HG02610 (cell line): ENCODE results near the gene USP36.
"Not testable (repeated sequence)": the region's sequence is repeated elsewhere in the genome, so short reads cannot be mapped to it uniquely, and the experiment has no call there.

Experiments used
- ATAC-seq: cut with Tn5 transposase; IDR thresholded peaks from one replicate; pipeline ENCODE4 v1.9.1; 2021; ENCODE audit warnings: mild to moderate bottlenecking, moderate library complexity; ENCODE audit not compliant: unreplicated experiment

USP36 gene

DNA sequence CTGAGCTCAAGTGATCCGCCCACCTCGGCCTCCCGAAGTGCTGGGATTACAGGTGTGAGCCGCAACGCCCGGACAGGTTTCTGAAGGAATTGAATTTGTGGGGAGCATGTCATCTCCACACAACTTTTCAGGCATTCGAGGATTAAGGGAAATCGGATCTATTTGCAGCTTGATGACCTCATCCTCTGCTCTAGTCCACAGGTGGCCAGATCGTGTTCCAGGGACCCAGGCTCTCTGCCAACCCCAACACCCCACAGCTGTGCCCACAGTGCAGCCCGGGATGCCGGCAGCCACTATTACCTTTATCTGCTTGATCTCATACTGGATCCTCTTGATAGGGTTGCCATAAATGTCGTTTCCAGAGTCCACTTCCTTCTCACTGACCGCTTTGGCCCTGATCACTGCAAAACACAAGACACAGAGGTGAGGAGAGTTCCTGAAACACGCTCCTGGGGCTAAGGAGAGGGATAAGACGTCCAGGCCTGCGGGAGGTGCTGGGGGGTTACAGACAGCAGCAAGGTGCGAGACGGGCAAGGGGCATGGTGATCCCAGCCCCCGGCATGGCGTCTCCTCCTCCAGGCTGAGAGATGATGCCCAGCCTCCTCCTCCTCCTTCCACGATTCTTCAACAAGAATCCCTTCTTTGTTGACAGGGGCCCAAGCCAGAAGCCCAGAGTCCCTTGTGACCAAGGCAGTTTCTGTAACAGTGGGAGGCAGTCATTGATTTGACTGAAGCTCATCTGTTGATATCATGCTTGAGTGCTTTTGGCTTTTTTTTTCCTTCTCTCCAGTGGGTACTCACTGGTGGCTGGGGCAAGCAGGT, 33.1 kb upstream of the USP36 start:
- ATAC-seq, result no peak

- no peak for ATAC-seq
These were observed 31.9 kb upstream of the USP36 start for GRCh38 chr17:78872486-78872885.

- ATAC-seq, result no peak
These were observed 30.0 kb upstream of the USP36 start for GRCh38 chr17:78870621-78871020.

DNA sequence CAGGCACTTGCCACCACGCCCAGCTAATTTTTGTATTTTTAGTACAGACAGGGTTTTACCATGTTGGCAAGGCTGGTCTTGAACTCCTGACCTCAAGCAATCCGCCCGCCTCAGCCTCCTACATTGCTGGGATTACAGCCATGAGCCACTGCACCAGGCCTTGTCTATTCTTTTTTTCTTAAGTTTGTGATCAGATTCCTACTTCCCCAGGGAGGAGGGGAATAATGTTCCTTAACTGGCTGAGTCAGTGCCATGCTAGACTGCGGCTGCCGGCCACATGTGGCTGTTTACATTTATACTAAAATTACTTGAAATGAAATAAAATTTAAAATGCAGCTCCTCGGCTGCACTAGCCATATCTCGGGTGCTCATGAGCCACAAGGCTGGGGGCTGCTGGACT, 27.8 kb upstream of the USP36 start:
- ATAC-seq, result no peak

DNA sequence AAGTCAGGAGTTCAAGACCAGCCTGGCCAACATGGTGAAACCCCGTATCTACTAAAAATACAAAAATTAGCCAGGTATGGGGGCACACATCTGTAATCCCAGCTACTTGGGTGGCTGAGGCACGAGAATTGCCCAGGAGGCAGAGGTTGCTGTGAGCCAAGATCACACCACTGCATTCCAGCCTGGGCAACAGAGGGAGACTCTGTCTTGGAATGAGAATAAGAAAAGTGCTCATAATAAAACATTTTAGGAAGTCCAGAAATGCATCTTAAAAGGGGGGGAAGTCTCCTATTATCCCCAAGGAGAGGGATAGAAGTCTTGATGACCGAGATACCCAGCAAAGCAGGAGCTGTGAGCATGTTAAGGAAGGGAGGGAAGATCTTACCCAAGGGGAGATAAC, 26.4 kb upstream of the USP36 start:
- ATAC-seq, result not testable (repeated sequence)

GRCh38 chr17:78865682-78866390, 25.2 kb upstream of the USP36 start:
- no peak for ATAC-seq

- no peak for ATAC-seq
These were observed 23.5 kb upstream of the USP36 start for GRCh38 chr17:78864117-78864516.

DNA sequence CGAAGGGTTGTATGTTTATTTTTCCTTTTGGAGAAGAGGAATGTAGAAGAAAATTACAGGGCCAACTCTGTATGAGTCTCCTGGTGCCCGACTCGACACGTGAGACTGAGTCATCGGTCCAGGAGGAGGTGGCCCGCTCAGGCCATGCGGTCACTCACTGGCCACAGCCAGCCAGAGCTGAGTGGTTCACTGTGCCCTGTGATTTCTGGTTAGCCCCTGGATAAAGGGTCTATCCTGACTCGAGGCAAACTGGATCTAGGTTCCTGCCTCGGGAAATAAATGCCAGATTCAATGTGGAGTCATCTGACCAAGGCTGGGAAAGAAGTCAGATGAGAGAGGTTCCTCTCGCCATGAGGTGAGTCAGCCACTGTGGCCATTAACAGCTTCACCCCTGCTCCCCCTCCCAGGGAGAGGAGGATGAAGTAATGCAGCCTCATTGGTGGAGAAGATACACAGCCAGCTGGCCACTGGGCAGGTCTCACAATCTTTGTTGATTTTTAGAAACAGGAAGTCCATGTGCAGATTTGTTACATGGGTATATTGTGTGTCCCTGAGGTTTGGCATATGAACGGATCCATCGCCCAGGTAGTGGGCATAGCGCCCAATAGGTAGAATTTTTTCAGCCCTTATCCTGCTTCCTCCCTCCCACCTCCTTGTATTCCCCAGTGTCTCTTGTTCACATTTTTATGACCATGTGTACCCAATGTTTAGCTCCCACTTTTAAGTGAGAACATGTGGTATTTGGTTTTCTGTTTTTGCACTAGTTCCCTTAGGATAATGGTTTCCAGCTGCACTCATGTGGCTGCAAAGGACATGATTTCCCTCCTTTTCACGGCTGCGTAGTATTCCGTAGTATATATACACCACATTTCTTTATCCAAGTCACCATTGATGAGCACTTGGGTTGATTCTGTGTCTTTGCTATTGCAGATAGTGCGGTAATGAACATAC, 21.7 kb upstream of the USP36 start:
- ATAC-seq, result no peak

- no peak for ATAC-seq
These were observed 20.6 kb upstream of the USP36 start for GRCh38 chr17:78861229-78861628.

DNA sequence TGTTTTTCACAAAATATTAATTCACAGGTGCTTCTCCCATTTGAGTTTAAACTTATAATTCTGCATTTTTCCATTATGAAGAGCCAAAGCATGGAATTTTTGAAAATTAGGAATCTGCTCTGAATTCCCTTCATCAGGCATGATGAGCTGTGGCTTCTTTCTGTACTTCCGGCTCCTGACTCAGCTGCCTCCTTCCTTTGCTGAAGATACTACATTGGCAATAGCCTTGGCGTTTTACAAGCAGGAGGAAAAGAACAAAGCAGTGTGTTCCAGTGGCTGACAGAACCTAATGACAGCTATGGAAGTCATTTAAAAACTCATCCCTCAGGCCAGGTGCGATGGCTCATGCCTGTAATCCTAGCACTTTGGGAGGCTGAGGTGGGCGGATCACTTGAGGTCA, 18.4 kb upstream of the USP36 start:
- no peak for ATAC-seq

DNA sequence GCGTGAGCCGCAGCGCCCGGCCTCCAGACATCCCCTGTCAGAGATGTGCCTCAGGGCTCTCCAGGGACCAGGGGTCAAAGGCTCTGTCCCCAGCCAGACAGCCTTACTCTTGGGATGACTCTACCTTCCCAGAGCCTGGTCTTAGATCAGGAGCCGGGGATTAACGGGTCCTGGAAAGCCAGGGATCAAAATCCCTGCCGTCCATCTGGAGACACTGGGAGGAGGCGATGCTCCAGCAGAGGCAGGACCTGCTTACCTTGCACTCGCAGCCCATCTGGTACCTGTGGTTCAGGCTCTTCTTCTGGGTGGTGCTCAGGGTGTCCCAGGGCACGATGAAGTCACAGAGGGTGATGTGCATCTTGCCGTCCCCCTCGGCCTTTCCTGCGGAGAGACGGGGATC, 16.7 kb upstream of the USP36 start:
- ATAC-seq, result no peak

DNA sequence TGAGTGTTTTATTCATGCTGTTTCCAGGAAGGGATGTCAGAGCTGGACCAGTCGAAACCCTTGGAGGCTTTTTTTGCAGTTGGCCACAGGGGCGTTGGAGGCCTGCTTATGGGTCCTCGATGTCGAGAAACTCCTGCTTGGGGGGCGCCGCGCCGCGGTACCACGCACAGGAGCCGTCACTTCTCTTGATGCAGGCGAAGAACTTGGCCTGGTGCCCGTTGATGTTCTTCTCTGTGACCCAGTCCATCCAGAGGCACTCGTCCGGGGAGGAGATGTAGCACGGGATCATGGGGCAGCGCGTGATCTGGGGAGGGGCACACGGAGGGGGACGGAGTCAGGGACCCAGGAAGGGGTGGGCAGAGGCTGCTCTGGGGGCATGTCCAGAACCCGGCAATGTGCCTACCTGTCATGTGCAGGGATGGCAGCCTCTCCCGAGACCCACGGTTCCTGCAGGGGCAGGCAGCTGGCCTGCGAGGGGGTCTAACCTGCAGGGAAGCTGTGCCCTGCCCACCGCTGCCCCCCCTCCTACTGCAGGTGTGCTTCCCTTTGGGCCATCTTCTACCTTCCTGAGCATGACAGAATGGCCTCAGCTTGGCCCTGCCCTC, 15.0 kb upstream of the USP36 start:
- ATAC-seq, result no peak

DNA sequence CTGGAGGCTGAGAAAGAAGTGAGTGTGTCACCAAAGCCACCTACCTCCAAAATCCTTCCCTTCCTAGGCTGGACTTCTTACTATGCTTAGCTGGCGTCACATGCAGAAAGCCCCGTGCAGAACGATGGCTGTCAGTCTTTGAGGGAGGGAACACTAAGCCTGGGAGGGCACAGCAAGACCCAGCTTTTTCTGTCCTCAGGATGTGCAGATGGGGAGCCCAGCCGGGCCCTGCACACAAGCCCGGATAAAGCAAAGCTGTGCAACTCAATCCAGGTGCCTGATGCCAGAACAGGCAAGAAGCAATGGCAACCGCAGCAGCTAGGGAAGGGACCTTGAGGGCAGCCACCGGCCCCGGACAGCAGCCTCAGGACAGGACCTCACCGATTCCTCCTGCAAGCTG, 13.9 kb upstream of the USP36 start:
- ATAC-seq, result no peak

DNA sequence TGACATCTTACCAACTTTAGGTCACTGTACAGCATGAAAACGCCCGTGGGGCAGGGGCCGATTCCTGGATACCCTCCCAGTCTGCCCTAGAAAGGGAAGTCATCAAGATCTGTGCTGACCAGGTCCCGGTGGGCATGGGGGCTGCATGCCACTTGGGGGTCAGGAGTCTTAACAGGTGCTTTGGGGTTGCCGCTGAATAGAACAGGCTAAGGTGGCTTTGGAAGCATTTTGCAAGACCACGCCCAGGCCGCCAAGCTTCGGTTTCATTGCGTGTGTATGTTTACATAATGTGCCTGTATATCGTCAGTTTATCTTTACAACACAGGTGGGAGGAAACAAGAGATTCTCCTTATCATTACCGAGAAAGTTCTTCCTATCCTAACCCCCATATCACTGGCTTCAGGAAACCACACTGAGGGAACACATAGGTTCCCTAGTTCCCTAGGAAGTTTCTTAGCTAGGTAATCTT, 13.3 kb upstream of the USP36 start:
- ATAC-seq, result no peak

DNA sequence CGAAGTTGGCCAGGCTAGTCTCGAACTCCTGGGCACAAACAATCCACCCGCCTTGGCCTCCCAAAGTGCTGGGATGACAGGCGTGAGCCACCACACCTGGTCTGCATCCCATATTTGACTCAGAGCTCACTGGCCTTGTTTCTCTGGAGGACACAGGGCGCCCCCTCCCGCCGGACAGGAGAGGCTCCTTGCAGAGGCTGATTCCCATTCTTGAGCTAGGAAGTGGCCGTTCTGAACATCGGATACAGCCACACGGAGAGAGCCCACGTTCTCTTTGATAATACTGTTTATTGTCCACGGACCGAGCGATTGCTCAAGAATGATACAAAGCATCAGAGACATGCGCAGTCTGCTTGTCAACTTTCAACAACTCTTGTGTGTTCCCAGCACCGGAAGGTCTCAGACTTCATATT, 12.1 kb upstream of the USP36 start:
- ATAC-seq, result no peak

GRCh38 chr17:78849026-78849425, 8.4 kb upstream of the USP36 start:
- no peak for ATAC-seq

DNA sequence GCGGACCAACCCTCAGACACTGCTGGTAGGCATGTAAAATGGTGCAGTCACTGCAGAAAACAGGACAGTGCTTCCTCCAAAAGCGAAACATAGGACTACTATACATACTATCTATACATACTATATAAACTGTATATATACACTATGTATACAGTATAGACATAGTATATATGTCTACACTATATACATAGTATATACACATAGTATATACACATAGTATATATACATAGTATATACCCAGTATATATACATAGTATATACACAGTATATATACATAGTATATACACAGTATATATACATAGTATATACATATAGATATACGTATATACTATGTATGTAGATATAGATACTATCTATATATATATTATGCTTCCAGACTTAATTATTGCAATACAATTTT, 6.4 kb upstream of the USP36 start:
- no peak for ATAC-seq

GRCh38 chr17:78844301-78845005, 3.8 kb upstream of the USP36 start:
- ATAC-seq, result no peak

- no peak for ATAC-seq
These were observed 2.4 kb upstream of the USP36 start for GRCh38 chr17:78842881-78843565.

DNA sequence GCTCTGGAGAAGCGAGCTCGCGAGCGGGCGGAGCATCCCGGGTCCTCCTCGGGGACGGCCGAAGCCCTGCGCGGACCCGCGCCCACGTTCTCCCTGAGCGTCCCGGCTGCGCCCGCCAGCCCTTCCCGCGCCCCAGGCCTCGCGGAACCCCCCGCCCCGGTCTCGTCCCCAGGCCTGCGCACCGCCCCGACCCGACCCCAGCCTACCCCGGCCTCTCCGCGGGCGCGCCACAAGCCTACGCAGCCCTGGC, 159 bp downstream of the USP36 start:
- peak; percentile 4 for ATAC-seq
